ENCODE results near the gene HSPA2. TPM values are rescaled to one million over a fixed set of nuclear protein-coding genes. Genes with fewer than 3 reads are reported as not detected.
"Not testable (repeated sequence)": the region's sequence is repeated elsewhere in the genome, so short reads cannot be mapped to it uniquely, and the experiment has no call there.

The HSPA2 gene
- total and polyA plus RNA-seq, 7 donors = 4.1 to 180 (median 53.8) TPM

GRCh38 chr14:64554556-64554955, 14.0 kb downstream of the HSPA2 start:
- ATAC-seq = no peak

DNA sequence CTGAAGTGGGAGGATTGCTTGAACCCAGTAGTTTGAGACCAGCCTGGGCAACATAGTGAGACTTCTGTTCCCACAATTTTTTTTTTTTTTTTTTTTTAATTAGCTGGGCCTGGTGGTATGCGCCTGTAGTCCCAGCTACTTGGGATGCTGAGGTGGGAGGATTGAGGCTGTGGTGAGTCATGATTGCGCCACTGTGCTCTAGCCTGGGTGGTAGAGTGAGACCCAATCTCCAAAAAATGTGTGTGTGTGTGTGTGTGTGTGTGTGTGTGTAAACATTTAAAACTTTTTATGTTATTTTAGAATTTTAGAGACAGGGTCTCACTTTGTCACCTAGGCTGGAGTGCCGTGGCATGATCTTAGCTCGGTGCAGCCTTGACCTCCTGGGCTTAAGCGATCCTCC, 16.0 kb downstream of the HSPA2 start:
- Histone ChIP-seq H3K36me3 (ENCODE audit: insufficient read depth in 1 of 2, low read depth in 1 of 2) (no peaks in the 10 kb centered on the region), H3K9me3 (no peaks in the 10 kb centered on the region), H3K4me3 (no peak overlapping the region), H3K27me3 (ENCODE audit: insufficient read depth in 3 of 3, low read length in 2 of 3) (no peaks in the 10 kb centered on the region), H3K4me1 (no peaks in the 10 kb centered on the region), H3K27ac (no peak overlapping the region)
- DNase-seq (no peak), ATAC-seq (no peak)
- 95 to 100% (median 96%) methylated on average over 5 of the region's 5 CpGs for WGBS, 3 donors
- TF ChIP-seq CTCF (IDR thresholded peaks at IDR 0.05) = no peak
- intact Hi-C loops (cut with DNase I) = no loop called here

More at GRCh38 chr14:64554556-64554955, 14.0 kb downstream of the HSPA2 start:
- Histone ChIP-seq H3K4me1 (peaks cover 8% of the 10 kb centered on the region), H3K9me3 (no peaks in the 10 kb centered on the region), H3K27ac (no peak overlapping the region), H3K27me3 (ENCODE audit: insufficient read depth in 3 of 3, low read length in 2 of 3) (no peaks in the 10 kb centered on the region), H3K4me3 (no peak overlapping the region), H3K36me3 (ENCODE audit: insufficient read depth in 1 of 2, low read depth in 1 of 2) (no peaks in the 10 kb centered on the region)
- DNase-seq = no peak
- no peak for TF ChIP-seq CTCF (IDR thresholded peaks at IDR 0.05)
- intact Hi-C loops (cut with DNase I) = no loop called here
- WGBS, 3 donors = 80 to 87% (median 80%) methylated on average over 4 of the region's 4 CpGs

GRCh38 chr14:64558216-64558615, 17.7 kb downstream of the HSPA2 start:
- H3K9me3 ChIP-seq; H3K4me3 ChIP-seq; ATAC-seq; H3K36me3 ChIP-seq (ENCODE audit: insufficient read depth in 1 of 2, low read depth in 1 of 2); H3K27ac ChIP-seq; DNase-seq; H3K4me1 ChIP-seq; intact Hi-C loops (cut with DNase I); H3K27me3 ChIP-seq (ENCODE audit: insufficient read depth in 3 of 3, low read length in 2 of 3): not testable (repeated sequence)
- 96 to 100% (median 98%) methylated on average over 2 of the region's 2 CpGs for WGBS, 3 donors

- no peaks in the 10 kb centered on the region for H3K36me3 ChIP-seq (ENCODE audit: insufficient read depth in 1 of 2, low read depth in 1 of 2)
- DNase-seq (no peak), ATAC-seq (no peak)
- no peak for TF ChIP-seq CTCF (IDR thresholded peaks at IDR 0.05)
- 46 to 71% (median 47%) methylated on average over 2 of the region's 2 CpGs for WGBS, 3 donors
- no peaks in the 10 kb centered on the region for H3K27me3 ChIP-seq (ENCODE audit: insufficient read depth in 3 of 3, low read length in 2 of 3)
- H3K27ac ChIP-seq = no peak overlapping the region
- peaks cover 4% of the 10 kb centered on the region for H3K4me1 ChIP-seq
- no peak overlapping the region for H3K4me3 ChIP-seq
- intact Hi-C loops (cut with DNase I) = no loop called here
- no peaks in the 10 kb centered on the region for H3K9me3 ChIP-seq
Observed at GRCh38 chr14:64561631-64562030, 21.1 kb downstream of the HSPA2 start.

DNA sequence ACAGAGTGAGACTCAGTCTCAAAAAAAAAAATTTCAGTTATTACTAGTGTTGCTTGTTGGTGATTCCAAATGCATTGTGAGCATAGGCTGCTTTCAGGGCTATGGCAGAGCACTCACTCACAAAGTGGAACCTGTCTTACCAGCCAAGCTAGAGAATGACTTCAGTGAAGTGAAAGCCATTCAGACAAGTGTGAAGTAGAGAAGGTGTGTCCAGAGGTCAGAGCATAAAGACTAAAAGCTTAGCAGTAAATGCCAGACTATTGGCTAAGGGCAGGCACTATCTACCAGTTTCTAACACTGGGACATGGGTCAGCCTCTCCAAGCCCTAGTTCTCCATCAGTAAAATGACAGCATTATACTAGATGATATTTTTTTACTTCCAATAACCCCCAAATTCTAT, 21.9 kb downstream of the HSPA2 start:
- no peak for DNase-seq
- H3K4me3 ChIP-seq = no peak overlapping the region
- no peaks in the 10 kb centered on the region for H3K9me3 ChIP-seq
- H3K4me1 ChIP-seq = peaks cover 12% of the 10 kb centered on the region
- intact Hi-C loops (cut with DNase I) = no loop called here
- H3K27me3 ChIP-seq (ENCODE audit: insufficient read depth in 3 of 3, low read length in 2 of 3) = no peaks in the 10 kb centered on the region
- H3K36me3 ChIP-seq (ENCODE audit: insufficient read depth in 1 of 2, low read depth in 1 of 2) = no peaks in the 10 kb centered on the region
- no peak for TF ChIP-seq CTCF (IDR thresholded peaks at IDR 0.05)
- no peak overlapping the region for H3K27ac ChIP-seq
- ATAC-seq = peak in 2 of 4 donors; percentile 50 to 79

Measured in psoas muscle (tissue), 8 donors.